ENCODE measurements around the gene CLOCK.

The CLOCK gene

GRCh38 chr4:55458164-55458563 is 88.5 kb downstream of the CLOCK start:
- Histone ChIP-seq H3K4me1 (ENCODE audit: control insufficient read depth in 1 of 2, insufficient read depth in 1 of 2, low read depth in 1 of 2, low read length in 1 of 2) (no peaks in the 10 kb centered on the region), H3K4me3 (ENCODE audit: low read depth in 1 of 2, low read length in 1 of 2) (no peak overlapping the region), H3K36me3 (no peaks in the 10 kb centered on the region), H3K27me3 (no peaks in the 10 kb centered on the region), H3K9me3 (no peaks in the 10 kb centered on the region), H3K27ac (no peak overlapping the region)
- TF ChIP-seq CTCF (IDR thresholded peaks at IDR 0.05), result no peak

DNA sequence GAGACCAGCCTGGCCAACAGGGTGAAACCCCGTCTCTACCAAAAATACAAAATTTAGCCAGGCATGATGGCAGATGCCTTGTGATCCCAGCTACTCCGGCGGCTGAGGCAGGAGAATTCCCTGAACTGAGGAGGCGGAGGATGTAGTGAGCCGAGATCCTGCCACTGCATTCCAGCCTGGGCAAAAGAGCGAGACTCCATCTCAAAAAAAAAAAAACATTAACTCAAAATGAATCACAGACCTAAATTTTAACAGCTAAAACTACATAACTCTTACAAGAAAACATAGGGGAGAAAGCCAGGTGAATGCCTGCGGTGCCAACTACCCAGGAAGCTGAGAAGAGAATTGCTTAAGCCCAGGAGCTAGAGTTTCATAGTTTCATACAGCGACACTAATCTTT is 96.1 kb downstream of the CLOCK start:
- Histone ChIP-seq H3K27ac (no peak overlapping the region), H3K27me3 (no peaks in the 10 kb centered on the region), H3K4me1 (ENCODE audit: control insufficient read depth in 1 of 2, insufficient read depth in 1 of 2, low read depth in 1 of 2, low read length in 1 of 2) (peaks cover 3 to 6% of the 10 kb centered on the region in 2 experiments), H3K9me3 (no peaks in the 10 kb centered on the region), H3K36me3 (no peaks in the 10 kb centered on the region), H3K4me3 (ENCODE audit: low read depth in 1 of 2, low read length in 1 of 2) (no peak overlapping the region)
- no peak for TF ChIP-seq CTCF (IDR thresholded peaks at IDR 0.05)

- TF ChIP-seq CTCF (IDR thresholded peaks at IDR 0.05), result no peak
- Histone ChIP-seq H3K4me3 (ENCODE audit: low read depth in 1 of 2, low read length in 1 of 2) (no peak overlapping the region), H3K27ac (no peak overlapping the region), H3K27me3 (no peaks in the 10 kb centered on the region), H3K36me3 (no peaks in the 10 kb centered on the region), H3K9me3 (no peaks in the 10 kb centered on the region), H3K4me1 (ENCODE audit: control insufficient read depth in 1 of 2, insufficient read depth in 1 of 2, low read depth in 1 of 2, low read length in 1 of 2) (peaks cover 3 to 6% of the 10 kb centered on the region in 2 experiments)
Measured at GRCh38 chr4:55447831-55448230, 98.9 kb downstream of the CLOCK start.

DNA sequence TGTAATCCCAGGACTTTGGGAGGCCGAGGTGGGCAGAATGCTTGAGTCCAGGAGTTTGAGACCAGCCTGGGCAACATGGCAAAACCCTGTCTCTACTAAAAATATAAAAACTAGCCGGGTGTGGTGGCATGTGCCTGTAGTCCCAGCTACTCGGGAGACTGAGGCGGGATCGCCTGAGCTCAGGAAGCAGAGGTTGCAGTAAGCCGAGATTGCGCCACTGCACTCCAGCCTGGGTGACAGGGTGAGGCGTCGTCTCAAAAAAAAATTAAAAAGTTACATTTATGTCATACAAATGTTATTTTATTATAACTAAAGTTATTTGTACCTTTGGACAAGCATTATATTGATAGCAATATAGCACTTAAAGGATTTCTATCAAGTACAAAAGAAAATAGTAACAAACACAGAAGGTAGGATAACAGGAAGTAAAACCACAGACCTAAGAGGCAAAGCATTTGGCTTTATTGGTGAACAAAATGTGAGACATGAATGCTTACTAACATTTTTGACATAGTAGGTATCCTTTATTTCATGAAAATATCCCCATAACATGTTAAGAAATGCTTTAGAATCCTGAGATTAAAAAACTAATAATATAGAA is 99.5 kb downstream of the CLOCK start:
- Histone ChIP-seq H3K4me1 (ENCODE audit: control insufficient read depth in 1 of 2, insufficient read depth in 1 of 2, low read depth in 1 of 2, low read length in 1 of 2) (peaks cover 3 to 6% of the 10 kb centered on the region in 2 experiments), H3K9me3 (no peaks in the 10 kb centered on the region), H3K36me3 (no peaks in the 10 kb centered on the region), H3K27me3 (no peaks in the 10 kb centered on the region), H3K27ac (no peak overlapping the region), H3K4me3 (ENCODE audit: low read depth in 1 of 2, low read length in 1 of 2) (no peak overlapping the region)
- no peak for TF ChIP-seq CTCF (IDR thresholded peaks at IDR 0.05)

DNA sequence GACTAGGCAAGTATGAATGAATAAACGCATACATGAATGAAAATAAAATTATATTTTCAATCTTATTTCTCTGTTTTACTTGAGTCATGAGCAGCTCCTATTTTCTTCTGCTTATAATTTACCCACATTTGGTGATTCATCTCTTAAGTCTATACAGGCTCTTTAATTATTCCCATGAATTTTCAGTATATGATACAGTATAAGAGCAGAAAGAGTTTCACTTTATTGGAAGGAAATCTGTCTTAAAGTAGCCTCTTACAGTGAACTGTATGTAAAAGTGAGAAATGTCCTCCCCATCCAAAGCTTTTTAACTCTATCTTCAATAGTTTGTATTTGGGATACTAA is 100.2 kb downstream of the CLOCK start:
- Histone ChIP-seq H3K4me1 (ENCODE audit: control insufficient read depth in 1 of 2, insufficient read depth in 1 of 2, low read depth in 1 of 2, low read length in 1 of 2) (peaks cover 3 to 6% of the 10 kb centered on the region in 2 experiments), H3K4me3 (ENCODE audit: low read depth in 1 of 2, low read length in 1 of 2) (no peak overlapping the region), H3K27ac (no peak overlapping the region), H3K36me3 (no peaks in the 10 kb centered on the region), H3K9me3 (no peaks in the 10 kb centered on the region), H3K27me3 (no peaks in the 10 kb centered on the region)
- no peak for TF ChIP-seq CTCF (IDR thresholded peaks at IDR 0.05)
